ENCODE results near the gene HOMER2.
A peak's percentile ranks its signal among the peaks of the same experiment; 100 is the strongest.

HOMER2 gene

GRCh38 chr15:82848241-82848993, 104.1 kb downstream of the HOMER2 start:
- peaks cover 65 to 73% of the 10 kb centered on the region in 2 donors for H3K36me3 Mint-ChIP-seq
- DNase-seq (no peak), ATAC-seq (replicated peaks) (no peak)
- no peak overlapping the region for H3K4me3 Mint-ChIP-seq
- H3K27ac Mint-ChIP-seq, result no peak overlapping the region
- H3K27me3 Mint-ChIP-seq, result no peaks in the 10 kb centered on the region
- H3K9me3 Mint-ChIP-seq, result no peaks in the 10 kb centered on the region
- H3K4me1 Mint-ChIP-seq, result peaks cover 34 to 67% of the 10 kb centered on the region in 2 donors

- Mint-ChIP-seq H3K9me3 (no peaks in the 10 kb centered on the region), H3K4me3 (no peak overlapping the region), H3K27me3 (no peaks in the 10 kb centered on the region), H3K36me3 (peaks cover 60 to 69% of the 10 kb centered on the region in 2 donors), H3K27ac (peak overlapping the region; percentile 68), H3K4me1 (peaks cover 35 to 63% of the 10 kb centered on the region in 2 donors)
- ATAC-seq (replicated peaks) (no peak), DNase-seq (no peak)
These were observed 104.8 kb downstream of the HOMER2 start for GRCh38 chr15:82847703-82848102.

- ATAC-seq (replicated peaks), result no peak
- H3K9me3 Mint-ChIP-seq, result no peaks in the 10 kb centered on the region
- no peak for DNase-seq
- peaks cover 36 to 60% of the 10 kb centered on the region in 2 donors for H3K4me1 Mint-ChIP-seq
- H3K4me3 Mint-ChIP-seq, result no peak overlapping the region
- H3K27me3 Mint-ChIP-seq, result no peaks in the 10 kb centered on the region
- peak overlapping the region; percentile 62 for H3K27ac Mint-ChIP-seq
- H3K36me3 Mint-ChIP-seq, result peaks cover 56 to 69% of the 10 kb centered on the region in 2 donors
These were observed 105.9 kb downstream of the HOMER2 start for GRCh38 chr15:82846621-82847020.

GRCh38 chr15:82845686-82846085, 106.8 kb downstream of the HOMER2 start:
- peak overlapping the region; percentile 37 for H3K27ac Mint-ChIP-seq
- DNase-seq, result no peak
- H3K4me1 Mint-ChIP-seq, result peaks cover 36 to 54% of the 10 kb centered on the region in 2 donors
- peaks cover 51 to 63% of the 10 kb centered on the region in 2 donors for H3K36me3 Mint-ChIP-seq
- no peak for ATAC-seq (replicated peaks)
- no peak overlapping the region for H3K4me3 Mint-ChIP-seq
- no peaks in the 10 kb centered on the region for H3K9me3 Mint-ChIP-seq
- H3K27me3 Mint-ChIP-seq, result no peaks in the 10 kb centered on the region

- peak overlapping the region; percentile 51 for H3K27ac Mint-ChIP-seq
- ATAC-seq (replicated peaks), result peak; percentile 46 to 51
These were observed 109.0 kb downstream of the HOMER2 start for GRCh38 chr15:82843566-82843965.

GRCh38 chr15:82840166-82840565, 112.4 kb downstream of the HOMER2 start:
- Mint-ChIP-seq H3K27me3 (no peaks in the 10 kb centered on the region), H3K4me3 (no peak overlapping the region), H3K36me3 (peaks cover 58 to 70% of the 10 kb centered on the region in 2 donors), H3K9me3 (peaks cover 0 to 2% of the 10 kb centered on the region in 2 donors), H3K27ac (no peak overlapping the region), H3K4me1 (peaks cover 33 to 36% of the 10 kb centered on the region in 2 donors)
- DNase-seq, result no peak
- no peak for ATAC-seq (replicated peaks)

More at GRCh38 chr15:82843566-82843965, 109.0 kb downstream of the HOMER2 start:
- H3K27me3 Mint-ChIP-seq, result no peaks in the 10 kb centered on the region
- no peak for DNase-seq
- H3K36me3 Mint-ChIP-seq, result peaks cover 48 to 65% of the 10 kb centered on the region in 2 donors
- H3K9me3 Mint-ChIP-seq, result no peaks in the 10 kb centered on the region
- H3K4me3 Mint-ChIP-seq, result peak overlapping the region in 1 of 2 donors; percentile 69
- peaks cover 26 to 40% of the 10 kb centered on the region in 2 donors for H3K4me1 Mint-ChIP-seq

GRCh38 chr15:82839136-82839535, 113.4 kb downstream of the HOMER2 start:
- Mint-ChIP-seq H3K27me3 (no peaks in the 10 kb centered on the region), H3K4me1 (peaks cover 27 to 31% of the 10 kb centered on the region in 2 donors), H3K9me3 (peaks cover 0 to 2% of the 10 kb centered on the region in 2 donors), H3K4me3 (no peak overlapping the region), H3K27ac (no peak overlapping the region), H3K36me3 (peaks cover 61 to 76% of the 10 kb centered on the region in 2 donors)
- DNase-seq (no peak), ATAC-seq (replicated peaks) (no peak)

GRCh38 chr15:82838096-82838735, 114.3 kb downstream of the HOMER2 start:
- H3K27ac Mint-ChIP-seq, result peak overlapping the region; percentile 72
- H3K36me3 Mint-ChIP-seq, result peaks cover 64 to 78% of the 10 kb centered on the region in 2 donors
- ATAC-seq (replicated peaks), result peak in 1 of 2 donors; percentile 28
- no peak for DNase-seq
- peaks cover 23 to 33% of the 10 kb centered on the region in 2 donors for H3K4me1 Mint-ChIP-seq
- peaks cover 2% of the 10 kb centered on the region in 2 donors for H3K9me3 Mint-ChIP-seq
- no peaks in the 10 kb centered on the region for H3K27me3 Mint-ChIP-seq
- H3K4me3 Mint-ChIP-seq, result peak overlapping the region in 1 of 2 donors; percentile 19

- DNase-seq (no peak), ATAC-seq (replicated peaks) (no peak)
- Mint-ChIP-seq H3K9me3 (peaks cover 2 to 3% of the 10 kb centered on the region in 2 donors), H3K27me3 (no peaks in the 10 kb centered on the region), H3K36me3 (peaks cover 63 to 83% of the 10 kb centered on the region in 2 donors), H3K27ac (peak overlapping the region; percentile 47), H3K4me3 (peak overlapping the region in 1 of 2 donors; percentile 48), H3K4me1 (peaks cover 36 to 54% of the 10 kb centered on the region in 2 donors)
These were observed 117.1 kb downstream of the HOMER2 start for GRCh38 chr15:82835391-82835917.

- DNase-seq (no peak), ATAC-seq (replicated peaks) (no peak)
- peak overlapping the region; percentile 97 for H3K27ac Mint-ChIP-seq
- H3K36me3 Mint-ChIP-seq, result peaks cover 62 to 77% of the 10 kb centered on the region in 2 donors
- no peaks in the 10 kb centered on the region for H3K27me3 Mint-ChIP-seq
- H3K4me3 Mint-ChIP-seq, result peak overlapping the region; percentile 69 to 70
- peaks cover 38 to 66% of the 10 kb centered on the region in 2 donors for H3K4me1 Mint-ChIP-seq
- H3K9me3 Mint-ChIP-seq, result peaks cover 2 to 3% of the 10 kb centered on the region in 2 donors
These were observed 119.2 kb downstream of the HOMER2 start for GRCh38 chr15:82833362-82833682.

- ATAC-seq (replicated peaks) (peak; percentile 89 to 92), DNase-seq (peak; percentile 52)
- peak overlapping the region; percentile 97 for H3K27ac Mint-ChIP-seq
- peaks cover 35 to 68% of the 10 kb centered on the region in 2 donors for H3K4me1 Mint-ChIP-seq
- H3K9me3 Mint-ChIP-seq, result peaks cover 2 to 3% of the 10 kb centered on the region in 2 donors
- peak overlapping the region; percentile 69 to 70 for H3K4me3 Mint-ChIP-seq
- peaks cover 62 to 77% of the 10 kb centered on the region in 2 donors for H3K36me3 Mint-ChIP-seq
- H3K27me3 Mint-ChIP-seq, result no peaks in the 10 kb centered on the region
These were observed 119.7 kb downstream of the HOMER2 start for GRCh38 chr15:82832601-82833361.

GRCh38 chr15:82831894-82832600, 120.5 kb downstream of the HOMER2 start:
- H3K27ac Mint-ChIP-seq, result peak overlapping the region; percentile 97
- ATAC-seq (replicated peaks) (no peak), DNase-seq (no peak)
- peak overlapping the region; percentile 69 to 70 for H3K4me3 Mint-ChIP-seq
- no peaks in the 10 kb centered on the region for H3K27me3 Mint-ChIP-seq
- peaks cover 55 to 73% of the 10 kb centered on the region in 2 donors for H3K36me3 Mint-ChIP-seq
- H3K9me3 Mint-ChIP-seq, result peaks cover 0 to 3% of the 10 kb centered on the region in 2 donors
- peaks cover 32 to 65% of the 10 kb centered on the region in 2 donors for H3K4me1 Mint-ChIP-seq

- ATAC-seq (replicated peaks), result no peak
- H3K4me1 Mint-ChIP-seq, result peaks cover 26 to 58% of the 10 kb centered on the region in 2 donors
- H3K4me3 Mint-ChIP-seq, result peak overlapping the region in 1 of 2 donors; percentile 11
- H3K27me3 Mint-ChIP-seq, result no peaks in the 10 kb centered on the region
- peaks cover 45 to 66% of the 10 kb centered on the region in 2 donors for H3K36me3 Mint-ChIP-seq
- no peak for DNase-seq
- no peak overlapping the region for H3K27ac Mint-ChIP-seq
- H3K9me3 Mint-ChIP-seq, result peaks cover 0 to 3% of the 10 kb centered on the region in 2 donors
These were observed 121.9 kb downstream of the HOMER2 start for GRCh38 chr15:82830427-82831173.
